ENCODE data around the gene STOML2. TPM values are rescaled to one million over a fixed set of nuclear protein-coding genes. Genes with fewer than 3 reads are reported as not detected.

The STOML2 gene
- total and polyA plus RNA-seq, 2 donors (not counting 1 experiment from before 2014, with no cell fraction given): 58.9 to 64.6 TPM

DNA sequence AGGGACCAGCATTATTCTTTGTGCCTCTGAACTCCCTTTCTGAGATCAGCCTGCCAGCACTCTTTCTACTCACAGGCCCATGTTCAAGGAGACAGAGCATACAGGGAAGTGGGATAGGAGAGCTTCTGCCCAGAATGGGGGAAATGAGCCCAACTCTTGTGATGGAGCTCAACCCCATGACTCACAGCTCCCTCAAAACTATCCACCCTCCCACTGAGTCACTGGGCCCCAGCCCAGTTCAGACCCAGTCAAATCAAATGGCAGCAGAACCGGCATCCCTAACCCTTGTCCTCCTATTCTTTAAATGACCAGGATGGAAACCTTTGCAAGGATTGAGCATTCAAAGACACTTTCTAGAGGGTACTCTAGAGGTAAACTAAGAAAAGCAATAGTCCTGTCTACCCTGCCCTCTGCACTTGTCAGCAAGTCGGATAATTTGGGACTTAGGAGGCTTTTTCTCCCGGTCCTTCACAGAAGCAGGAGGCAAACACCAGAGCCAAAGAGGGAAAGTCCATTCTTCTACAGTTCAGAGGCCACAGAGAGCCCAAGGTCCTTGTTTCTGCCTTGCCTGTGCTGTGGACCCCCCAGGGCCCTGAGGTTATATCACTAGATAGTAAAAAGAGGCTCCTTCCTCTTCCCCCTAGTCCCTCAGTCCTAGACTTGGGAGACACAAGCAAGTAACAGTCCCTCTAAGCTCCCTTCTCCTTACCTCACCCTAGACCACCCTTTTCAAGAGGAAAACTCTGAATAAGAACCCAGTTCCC, 9.5 kb upstream of the STOML2 start:
- intact Hi-C loops (cut with micrococcal nuclease): loop anchor here (5.0 to 10.0 kb wide), 2 partner anchors 655 to 922 kb away; partner anchors contain the start of genes DNAI1, FAM219A and RECK
- Mint-ChIP-seq H3K27me3 (no peaks in the 10 kb centered on the region), H3K4me3 (peak overlapping the region; percentile 88), H3K4me1 (peaks cover 64% of the 10 kb centered on the region), H3K27ac (peak overlapping the region; percentile 93), H3K9me3 (ENCODE audit: insufficient read depth) (no peaks in the 10 kb centered on the region)
- Histone ChIP-seq H3K9ac (ENCODE audit: low read length) (no peak overlapping the region), H2AFZ (ENCODE audit: insufficient read depth, low read depth, low read length, poor library complexity, severe bottlenecking) (peak overlapping the region; percentile 73), H3K4me2 (replicated peaks; ENCODE audit: low read depth, low read length, poor library complexity, severe bottlenecking) (peak overlapping the region; percentile 98), H3K4me3 (ENCODE audit: control extremely low read depth in 1 of 5, extremely low read depth in 1 of 5, insufficient read depth in 1 of 5, low read depth in 2 of 5, low read length in 4 of 5) (no peak overlapping the region), H3K4me1 (ENCODE audit: control insufficient read depth in 2 of 2, insufficient read depth in 2 of 2, low read length in 2 of 2) (peaks cover 38 to 54% of the 10 kb centered on the region in 2 donors), H3K36me3 (replicated peaks in 1 of 2; ENCODE audit: control extremely low read depth in 1 of 2, control insufficient read depth in 1 of 2, extremely low read depth in 1 of 2, insufficient read depth in 2 of 2, low read length in 1 of 2) (peaks cover 0 to 5% of the 10 kb centered on the region in 2 experiments), H3K9me3 (ENCODE audit: control extremely low read depth in 1 of 3, control insufficient read depth in 2 of 3, insufficient read depth in 1 of 3, low read length in 2 of 3) (no peaks in the 10 kb centered on the region), H3K27ac (ENCODE audit: low read length in 2 of 2) (peak overlapping the region in 1 of 2 donors; percentile 71), H4K20me1 (ENCODE audit: control insufficient read depth, insufficient read depth, low read length, poor library complexity, severe bottlenecking) (no peaks in the 10 kb centered on the region), H3K27me3 (replicated peaks in 1 of 4; ENCODE audit: control extremely low read depth in 1 of 4, control insufficient read depth in 3 of 4, insufficient read depth in 4 of 4, low read length in 3 of 4) (no peaks in the 10 kb centered on the region), H3K79me2 (ENCODE audit: control insufficient read depth, insufficient read depth, low read length) (peaks cover 4% of the 10 kb centered on the region)
- DNase-seq (peak; percentile 22), ATAC-seq (ENCODE audit: low read depth) (no peak)
- ChIA-PET POLR2A (interaction anchor here (1.4 to 2.1 kb wide), 2 partner anchors 41 to 492 kb away, joined by 3 to 13 read pairs; partner anchors contain the start of gene VCP), CTCF (interaction anchor here (0.6 to 3.0 kb wide), 5 partner anchors 15 to 583 kb away, joined by 3 to 18 read pairs (median 3); partner anchors contain the start of genes FANCG and PIGO)
- no peak for TF ChIP-seq EZH2 (IDR thresholded peaks at IDR 0.05; ENCODE audit: borderline replicate concordance, insufficient read depth, low read depth, low read length, poor library complexity, severe bottlenecking)
- TF ChIP-seq, protein P1, sequence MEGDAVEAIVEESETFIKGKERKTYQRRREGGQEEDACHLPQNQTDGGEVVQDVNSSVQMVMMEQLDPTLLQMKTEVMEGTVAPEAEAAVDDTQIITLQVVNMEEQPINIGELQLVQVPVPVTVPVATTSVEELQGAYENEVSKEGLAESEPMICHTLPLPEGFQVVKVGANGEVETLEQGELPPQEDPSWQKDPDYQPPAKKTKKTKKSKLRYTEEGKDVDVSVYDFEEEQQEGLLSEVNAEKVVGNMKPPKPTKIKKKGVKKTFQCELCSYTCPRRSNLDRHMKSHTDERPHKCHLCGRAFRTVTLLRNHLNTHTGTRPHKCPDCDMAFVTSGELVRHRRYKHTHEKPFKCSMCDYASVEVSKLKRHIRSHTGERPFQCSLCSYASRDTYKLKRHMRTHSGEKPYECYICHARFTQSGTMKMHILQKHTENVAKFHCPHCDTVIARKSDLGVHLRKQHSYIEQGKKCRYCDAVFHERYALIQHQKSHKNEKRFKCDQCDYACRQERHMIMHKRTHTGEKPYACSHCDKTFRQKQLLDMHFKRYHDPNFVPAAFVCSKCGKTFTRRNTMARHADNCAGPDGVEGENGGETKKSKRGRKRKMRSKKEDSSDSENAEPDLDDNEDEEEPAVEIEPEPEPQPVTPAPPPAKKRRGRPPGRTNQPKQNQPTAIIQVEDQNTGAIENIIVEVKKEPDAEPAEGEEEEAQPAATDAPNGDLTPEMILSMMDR (IDR thresholded peaks at IDR 0.05): no peak
- 100% methylated on average over 2 of the region's 3 CpGs for whole genome bisulfite sequencing (ENCODE audit: insufficient coverage)
